Body of pancreas (tissue), 4 donors: Measurements from ENCODE around the gene CYFIP1.

Source experiments
- POLR2A ChIP-seq, 3 donors: fragments of 450-650 bp; IDR thresholded peaks; one replicate each; pipeline ENCODE4 v1.6.1; 2016; ENCODE audit warnings: antibody characterized with exemption in 3 of 3, mild to moderate bottlenecking in 2 of 3
- TF ChIP-seq, protein P1 (sequence below), 7 experiments: fragments of 450-650 bp in 4 of 7; fragments of 200-600 bp in 3 of 7; sonication (generic) in 3 of 7; IDR thresholded peaks; one replicate each; pipeline ENCODE4 v1.5.1; 2016 to 2019; ENCODE audit warnings: antibody characterized with exemption in 7 of 7

DNA sequence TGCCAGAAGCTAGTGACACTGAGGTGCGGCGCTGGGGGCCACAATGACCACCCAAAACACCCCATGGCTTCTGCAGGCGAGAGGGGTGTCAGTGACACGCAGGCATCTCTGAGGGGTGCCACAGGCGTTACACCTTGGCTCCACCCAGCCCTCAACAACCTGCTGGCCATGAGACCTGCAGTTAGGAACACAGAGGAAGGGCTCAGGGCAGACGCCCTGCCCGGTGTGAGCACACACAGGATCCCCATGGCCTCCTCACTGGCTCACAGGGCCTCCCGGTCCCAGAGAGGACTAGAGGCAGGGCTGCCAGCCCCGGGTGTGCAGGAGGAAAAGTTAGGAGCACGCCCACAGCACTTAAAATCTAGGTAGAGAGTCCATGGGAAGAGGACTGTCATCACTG lies 35.1 kb downstream of the CYFIP1 start:
- TF ChIP-seq, protein P1, sequence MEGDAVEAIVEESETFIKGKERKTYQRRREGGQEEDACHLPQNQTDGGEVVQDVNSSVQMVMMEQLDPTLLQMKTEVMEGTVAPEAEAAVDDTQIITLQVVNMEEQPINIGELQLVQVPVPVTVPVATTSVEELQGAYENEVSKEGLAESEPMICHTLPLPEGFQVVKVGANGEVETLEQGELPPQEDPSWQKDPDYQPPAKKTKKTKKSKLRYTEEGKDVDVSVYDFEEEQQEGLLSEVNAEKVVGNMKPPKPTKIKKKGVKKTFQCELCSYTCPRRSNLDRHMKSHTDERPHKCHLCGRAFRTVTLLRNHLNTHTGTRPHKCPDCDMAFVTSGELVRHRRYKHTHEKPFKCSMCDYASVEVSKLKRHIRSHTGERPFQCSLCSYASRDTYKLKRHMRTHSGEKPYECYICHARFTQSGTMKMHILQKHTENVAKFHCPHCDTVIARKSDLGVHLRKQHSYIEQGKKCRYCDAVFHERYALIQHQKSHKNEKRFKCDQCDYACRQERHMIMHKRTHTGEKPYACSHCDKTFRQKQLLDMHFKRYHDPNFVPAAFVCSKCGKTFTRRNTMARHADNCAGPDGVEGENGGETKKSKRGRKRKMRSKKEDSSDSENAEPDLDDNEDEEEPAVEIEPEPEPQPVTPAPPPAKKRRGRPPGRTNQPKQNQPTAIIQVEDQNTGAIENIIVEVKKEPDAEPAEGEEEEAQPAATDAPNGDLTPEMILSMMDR (IDR thresholded peaks at IDR 0.05): no peak
- TF ChIP-seq POLR2A (IDR thresholded peaks at IDR 0.05): no peak
